A549 (cell line): Measurements from ENCODE around the gene OLIG2. TPM values are rescaled to one million over a fixed set of nuclear protein-coding genes. Genes with fewer than 3 reads are reported as not detected.

Experiments used
- ATAC-seq, 2 experiments: fragments of 200-7000 bp in 1 of 2; fragments of >200 bp in 1 of 2; cut with Nextera tagmentation in 1 of 2; cut with Tn5 transposase in 1 of 2; 3 replicates each; pipeline versions ENCODE4 v1.8.0 to v1.9.1; 2018 to 2020; ENCODE audit warnings: mild to moderate bottlenecking in 1 of 2, moderate library complexity in 1 of 2
- CTCF ChIA-PET: fragments of 300-600 bp; sonication (Branson Sonifier 250); formaldehyde crosslinking; extraction: SDS; loops from one replicate; lab custom pipeline; 2021; ENCODE audit warnings: antibody characterized with exemption, inconsistent platforms; lab: Yijun Ruan, JAX
- POLR2A ChIA-PET: fragments of 350-600 bp; formaldehyde crosslinking; extraction: SDS; loops from one replicate; lab custom pipeline; 2021; ENCODE audit warnings: antibody characterized with exemption, inconsistent platforms; lab: Yijun Ruan, JAX
- DNase-seq, 2 experiments: peaks; one replicate each; pipeline versions ENCODE4 v3.0.0 to v3.0.0-alpha.2; 2011 to 2016; ENCODE audit warnings: low read depth in 1 of 2, low spot score in 1 of 2
- FAIRE-seq: peaks from 2 replicates; lab custom pipeline; 2011; peaks lifted over from hg19 to GRCh38; lab: Jason Lieb, UNC
- H3K27ac ChIP-seq, 2 experiments: fragments of >200 bp; sonication (Bioruptor Twin); formaldehyde crosslinking; 3 replicates each; pipeline ENCODE4 v1.5.1; 2016 to 2017
- H3K4me1 ChIP-seq: fragments of >200 bp; sonication (Bioruptor Twin); formaldehyde crosslinking; 3 replicates; pipeline ENCODE4 v1.6.1; 2016
- H3K4me2 ChIP-seq: fragments of >200 bp; sonication (Bioruptor Twin); formaldehyde crosslinking; 3 replicates; pipeline ENCODE4 v1.6.1; 2016
- H3K4me3 ChIP-seq: fragments of >200 bp; sonication (Bioruptor Twin); formaldehyde crosslinking; 3 replicates; pipeline ENCODE4 v1.5.1; 2016
- H3K9me3 ChIP-seq: fragments of >200 bp; sonication (Bioruptor Twin); formaldehyde crosslinking; 3 replicates; pipeline ENCODE4 v1.6.1; 2016
- CBX2 ChIP-seq: fragments of 200-600 bp; sonication (generic); IDR thresholded peaks from 2 replicates; pipeline ENCODE4 v1.6.1; 2016; ENCODE audit warnings: low read depth, mild to moderate bottlenecking, borderline replicate concordance
- CBX8 ChIP-seq: fragments of 200-600 bp; sonication (generic); IDR thresholded peaks from 2 replicates; pipeline ENCODE4 v1.6.1; 2016
- CHD2 ChIP-seq: fragments of 150-350 bp; IDR thresholded peaks from 2 replicates; pipeline ENCODE4 v1.6.1; 2014; ENCODE audit warnings: low read length; ENCODE audit not compliant: partially characterized antibody
- E2F6 ChIP-seq: IDR thresholded peaks from 2 replicates; pipeline ENCODE4 v1.6.1; 2012; ENCODE audit warnings: low read depth, borderline replicate concordance
- EHF ChIP-seq: fragments of 250-450 bp; sonication (Bioruptor Pico); IDR thresholded peaks from 2 replicates; pipeline ENCODE4 v1.5.0; 2020; ENCODE audit warnings: mild to moderate bottlenecking
- EP300 ChIP-seq, 2 experiments: fragments of >200 bp; sonication (Bioruptor Twin); formaldehyde crosslinking; IDR thresholded peaks; 2 replicates in 1 of 2; 3 replicates in 1 of 2; pipeline ENCODE4 v1.6.1; 2016 to 2017
- ESRRA ChIP-seq: fragments of 150-350 bp; IDR thresholded peaks from 2 replicates; pipeline ENCODE4 v1.6.1; 2014; ENCODE audit warnings: mild to moderate bottlenecking, low read length, borderline replicate concordance
- FOSB ChIP-seq: fragments of 250-450 bp; sonication (Bioruptor Pico); IDR thresholded peaks from 2 replicates; pipeline ENCODE4 v1.5.0; 2020; ENCODE audit warnings: mild to moderate bottlenecking, moderate library complexity
- FOXS1 ChIP-seq: fragments of 250-450 bp; sonication (Bioruptor Pico); IDR thresholded peaks from 2 replicates; pipeline ENCODE4 v1.5.0; 2020; ENCODE audit warnings: mild to moderate bottlenecking, moderate library complexity
- GATA3 ChIP-seq: IDR thresholded peaks from 2 replicates; pipeline ENCODE4 v1.6.1; 2012; ENCODE audit warnings: borderline replicate concordance
- HES2 ChIP-seq: fragments of >200 bp; sonication (Bioruptor Twin); formaldehyde crosslinking; IDR thresholded peaks from 2 replicates; pipeline ENCODE4 v1.6.1; 2016
- HOXB13 ChIP-seq: fragments of 250-450 bp; sonication (Bioruptor Pico); IDR thresholded peaks from 2 replicates; pipeline ENCODE4 v1.5.0; 2020; ENCODE audit warnings: low read depth, mild to moderate bottlenecking, moderate library complexity
- HOXB5 ChIP-seq: fragments of 250-450 bp; sonication (Bioruptor Pico); IDR thresholded peaks from 2 replicates; pipeline ENCODE4 v1.5.0; 2020; ENCODE audit warnings: mild to moderate bottlenecking, moderate library complexity
- JUN ChIP-seq, 2 experiments: fragments of >200 bp; sonication (Bioruptor Twin); formaldehyde crosslinking; IDR thresholded peaks; 2 replicates in 1 of 2; 3 replicates in 1 of 2; pipeline ENCODE4 v1.6.1; 2016 to 2017
- JUNB ChIP-seq: fragments of >200 bp; sonication (Bioruptor Twin); formaldehyde crosslinking; IDR thresholded peaks from 2 replicates; pipeline ENCODE4 v1.6.1; 2016
- KDM1A ChIP-seq: fragments of 200-600 bp; sonication (generic); IDR thresholded peaks from 2 replicates; pipeline ENCODE4 v1.6.1; 2016; ENCODE audit warnings: low read depth, mild to moderate bottlenecking
- KDM5A ChIP-seq: fragments of 200-600 bp; sonication (generic); IDR thresholded peaks from 2 replicates; pipeline ENCODE4 v1.6.1; 2016; ENCODE audit warnings: antibody characterized with exemption, mild to moderate bottlenecking
- NFE2L2 ChIP-seq: fragments of 150-350 bp; conservative IDR thresholded peaks from 2 replicates; pipeline ENCODE4 v1.6.1; 2014; ENCODE audit warnings: low read length
- NR3C1 ChIP-seq: fragments of >200 bp; sonication (Bioruptor Twin); formaldehyde crosslinking; IDR thresholded peaks from 3 replicates; pipeline ENCODE4 v1.6.1; 2017
- PHF8 ChIP-seq: fragments of 200-600 bp; sonication (generic); IDR thresholded peaks from 2 replicates; pipeline ENCODE4 v1.6.1; 2016; ENCODE audit warnings: low read depth, mild to moderate bottlenecking, antibody characterized with exemption, moderate library complexity, borderline replicate concordance
- POLR2A ChIP-seq: IDR thresholded peaks from 2 replicates; pipeline ENCODE4 v1.6.1; 2012; ENCODE audit warnings: mild to moderate bottlenecking, low read length
- RAD21 ChIP-seq, 2 experiments: fragments of >200 bp in 1 of 2; sonication (Bioruptor Twin) in 1 of 2; formaldehyde crosslinking in 1 of 2; IDR thresholded peaks in 1 of 2; conservative IDR thresholded peaks in 1 of 2; 2 replicates in 1 of 2; 3 replicates in 1 of 2; pipeline ENCODE4 v1.6.1; 2012 to 2018; ENCODE audit warnings: inconsistent platforms in 1 of 2
- RARB ChIP-seq: fragments of 250-450 bp; sonication (Bioruptor Pico); IDR thresholded peaks from 2 replicates; pipeline ENCODE4 v1.8.0; 2021; ENCODE audit warnings: mild to moderate bottlenecking, moderate library complexity
- RCOR1 ChIP-seq: fragments of 150-350 bp; IDR thresholded peaks from 2 replicates; pipeline ENCODE4 v1.6.1; 2014; ENCODE audit warnings: antibody characterized with exemption, low read length, low read depth
- RFX5 ChIP-seq: fragments of 450-650 bp; IDR thresholded peaks from 2 replicates; pipeline ENCODE4 v1.7.1; 2014; ENCODE audit warnings: antibody characterized with exemption, mild to moderate bottlenecking, moderate library complexity
- RNF2 ChIP-seq: fragments of 200-600 bp; sonication (generic); IDR thresholded peaks from 2 replicates; pipeline ENCODE4 v1.6.1; 2016; ENCODE audit warnings: low read depth, mild to moderate bottlenecking, antibody characterized with exemption, moderate library complexity, borderline replicate concordance
- SMC3 ChIP-seq: fragments of >200 bp; sonication (Bioruptor Twin); formaldehyde crosslinking; IDR thresholded peaks from 3 replicates; pipeline ENCODE4 v1.6.1; 2018; ENCODE audit warnings: inconsistent platforms
- TFCP2L1 ChIP-seq: fragments of 250-450 bp; sonication (Bioruptor Pico); IDR thresholded peaks from 2 replicates; pipeline ENCODE4 v1.5.0; 2021; ENCODE audit warnings: mild to moderate bottlenecking
- TP53 ChIP-seq: fragments of 250-450 bp; sonication (Bioruptor Pico); IDR thresholded peaks from 2 replicates; pipeline ENCODE4 v1.5.0; 2021; ENCODE audit warnings: mild to moderate bottlenecking, moderate library complexity
- USF2 ChIP-seq: fragments of 450-650 bp; IDR thresholded peaks from 2 replicates; pipeline ENCODE4 v1.6.1; 2014; ENCODE audit warnings: antibody characterized with exemption
- ZFP36 ChIP-seq: fragments of 450-650 bp; IDR thresholded peaks from 2 replicates; pipeline ENCODE4 v1.6.1; 2014; ENCODE audit warnings: borderline replicate concordance; ENCODE audit not compliant: partially characterized antibody
- ZSCAN20 ChIP-seq: fragments of 250-450 bp; sonication (Bioruptor Pico); IDR thresholded peaks from 2 replicates; pipeline ENCODE4 v1.8.0; 2022; ENCODE audit warnings: mild to moderate bottlenecking, moderate library complexity
- WGBS: methylation state at CpG from one replicate; pipeline ENCODE4 v1.1.6; 2017; ENCODE audit errors: missing lambda C conversion rate; 5-methylcytosine and 5-hydroxymethylcytosine counted together
- polyA plus RNA-seq, 4 experiments: library from polyadenylated mRNA; depleted of rRNA in 3 of 4; stranded (reverse); fragments of >200 nt; fragmentation: RNase III in 1 of 4; extraction: RNeasy Plus Mini Kit Qiagen cat#74134 plus additional on column Dnase treatment in 1 of 4; gene quantifications; 2 replicates in 3 of 4; 3 replicates in 1 of 4; pipeline ENCODE4 v1.2.3, GENCODE V29; 2011 to 2017
- TF ChIP-seq, protein P1 (sequence below): IDR thresholded peaks from 2 replicates; pipeline ENCODE4 v1.6.1; 2012
- TF ChIP-seq, protein P2 (sequence below): fragments of >200 bp; sonication (Bioruptor Twin); formaldehyde crosslinking; IDR thresholded peaks from 3 replicates; pipeline ENCODE4 v1.5.1; 2016

The OLIG2 gene
- polyA plus RNA-seq, 2 of the 4 experiments (the other 2 are of a cell fraction) = not detected

DNA sequence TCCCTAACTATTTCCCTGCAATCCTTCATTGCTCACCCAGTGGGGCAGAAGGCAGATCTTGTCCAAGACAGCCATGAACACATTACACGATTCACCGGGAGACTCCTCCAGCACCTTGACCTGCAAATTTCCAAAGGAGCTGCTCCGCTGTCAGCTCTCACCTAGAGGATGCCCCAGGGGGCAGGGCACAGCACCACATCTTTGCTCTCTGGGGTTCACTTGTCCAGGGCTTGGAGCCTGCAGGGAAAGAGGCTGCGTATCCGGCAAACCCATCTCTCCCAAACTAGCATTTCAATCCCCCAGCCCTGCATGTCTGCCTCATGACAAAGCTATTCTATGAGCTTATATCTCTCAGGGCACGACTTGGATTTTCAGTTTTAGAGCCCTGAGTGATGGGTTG, 35.1 kb upstream of the OLIG2 start:
- DNase-seq (no peak), FAIRE-seq (no peak), ATAC-seq (no peak)
- ChIA-PET CTCF (interaction anchor here (0.9 to 3.6 kb wide), 6 partner anchors 14 to 209 kb away, joined by 4 to 27 read pairs (median 4); no protein-coding TSS in a partner anchor), POLR2A (no interaction called here)
- H3K27ac ChIP-seq = no peak overlapping the region
- H3K9me3 ChIP-seq = no peaks in the 10 kb centered on the region
- no peak overlapping the region for H3K4me2 ChIP-seq
- H3K4me3 ChIP-seq = no peak overlapping the region
- no peaks in the 10 kb centered on the region for H3K4me1 ChIP-seq
- no peak for TF ChIP-seq E2F6
- TF ChIP-seq HES2 = no peak
- TF ChIP-seq RFX5 = no peak
- TF ChIP-seq PHF8 = no peak
- TF ChIP-seq KDM1A = no peak
- no peak for TF ChIP-seq HOXB13
- TF ChIP-seq ZFP36 = no peak
- TF ChIP-seq GATA3 = no peak
- no peak for TF ChIP-seq CHD2
- no peak for TF ChIP-seq RAD21 (conservative IDR thresholded peaks at IDR 0.05 in 1 of 2, IDR thresholded peaks at IDR 0.05 in 1 of 2)
- no peak for TF ChIP-seq EHF (CRISPR knock-in tag)
- TF ChIP-seq RARB (CRISPR knock-in tag) = no peak
- WGBS = 27% methylated on average over 6 of the region's 6 CpGs

- CTCF ChIA-PET = interaction anchor here (1.1 to 3.6 kb wide), 5 partner anchors 13 to 206 kb away, joined by 4 to 27 read pairs (median 4); no protein-coding TSS in a partner anchor
Observed at GRCh38 chr21:32991361-32991760, 34.4 kb upstream of the OLIG2 start.

DNA sequence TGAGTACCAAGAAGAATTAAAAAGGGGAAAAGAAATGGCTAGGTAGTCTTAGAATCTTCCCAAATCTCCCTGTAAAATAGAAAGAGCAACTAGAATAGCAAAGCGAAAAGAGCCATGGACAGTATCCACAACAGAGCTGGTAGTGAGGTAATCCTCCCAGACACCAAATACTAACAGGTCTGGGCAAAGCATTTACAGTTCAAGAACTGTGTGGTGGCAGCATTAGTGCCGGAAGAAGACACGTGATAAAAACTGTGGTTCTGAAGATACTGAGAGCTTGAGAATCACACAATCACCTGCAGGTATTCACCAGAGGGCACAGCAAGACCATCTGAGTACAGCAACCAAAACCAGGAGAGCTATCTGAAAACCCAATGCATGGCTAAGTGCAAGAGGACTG, 31.8 kb upstream of the OLIG2 start:
- H3K9me3 ChIP-seq = no peaks in the 10 kb centered on the region
- TF ChIP-seq RCOR1 (no peak), FOXS1 (CRISPR knock-in tag) (no peak), CBX2 (no peak), HOXB5 (CRISPR knock-in tag) (no peak), RNF2 (no peak), GATA3 (no peak), JUN (IDR thresholded peaks at IDR 0.05) (no peak), TFCP2L1 (CRISPR knock-in tag) (no peak), CBX8 (no peak), RFX5 (no peak), RAD21 (conservative IDR thresholded peaks at IDR 0.05 in 1 of 2, IDR thresholded peaks at IDR 0.05 in 1 of 2) (no peak)
- TF ChIP-seq, protein P1, sequence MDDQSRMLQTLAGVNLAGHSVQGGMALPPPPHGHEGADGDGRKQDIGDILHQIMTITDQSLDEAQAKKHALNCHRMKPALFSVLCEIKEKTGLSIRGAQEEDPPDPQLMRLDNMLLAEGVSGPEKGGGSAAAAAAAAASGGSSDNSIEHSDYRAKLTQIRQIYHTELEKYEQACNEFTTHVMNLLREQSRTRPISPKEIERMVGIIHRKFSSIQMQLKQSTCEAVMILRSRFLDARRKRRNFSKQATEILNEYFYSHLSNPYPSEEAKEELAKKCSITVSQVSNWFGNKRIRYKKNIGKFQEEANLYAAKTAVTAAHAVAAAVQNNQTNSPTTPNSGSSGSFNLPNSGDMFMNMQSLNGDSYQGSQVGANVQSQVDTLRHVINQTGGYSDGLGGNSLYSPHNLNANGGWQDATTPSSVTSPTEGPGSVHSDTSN = no peak
- TF ChIP-seq, protein P2, sequence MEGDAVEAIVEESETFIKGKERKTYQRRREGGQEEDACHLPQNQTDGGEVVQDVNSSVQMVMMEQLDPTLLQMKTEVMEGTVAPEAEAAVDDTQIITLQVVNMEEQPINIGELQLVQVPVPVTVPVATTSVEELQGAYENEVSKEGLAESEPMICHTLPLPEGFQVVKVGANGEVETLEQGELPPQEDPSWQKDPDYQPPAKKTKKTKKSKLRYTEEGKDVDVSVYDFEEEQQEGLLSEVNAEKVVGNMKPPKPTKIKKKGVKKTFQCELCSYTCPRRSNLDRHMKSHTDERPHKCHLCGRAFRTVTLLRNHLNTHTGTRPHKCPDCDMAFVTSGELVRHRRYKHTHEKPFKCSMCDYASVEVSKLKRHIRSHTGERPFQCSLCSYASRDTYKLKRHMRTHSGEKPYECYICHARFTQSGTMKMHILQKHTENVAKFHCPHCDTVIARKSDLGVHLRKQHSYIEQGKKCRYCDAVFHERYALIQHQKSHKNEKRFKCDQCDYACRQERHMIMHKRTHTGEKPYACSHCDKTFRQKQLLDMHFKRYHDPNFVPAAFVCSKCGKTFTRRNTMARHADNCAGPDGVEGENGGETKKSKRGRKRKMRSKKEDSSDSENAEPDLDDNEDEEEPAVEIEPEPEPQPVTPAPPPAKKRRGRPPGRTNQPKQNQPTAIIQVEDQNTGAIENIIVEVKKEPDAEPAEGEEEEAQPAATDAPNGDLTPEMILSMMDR = no peak
- TF ChIP-seq, all 56 proteins: peak for 0
- DNase-seq = no peak
- CTCF ChIA-PET = interaction anchor here (0.7 to 3.3 kb wide), 24 partner anchors 11 to 368 kb away, joined by 3 to 51 read pairs (median 4); partner anchors contain the start of gene OLIG2
- WGBS = 13% methylated on average over 3 of the region's 3 CpGs
- Histone ChIP-seq H3K4me2 (no peak overlapping the region), H3K4me3 (no peak overlapping the region), H3K27ac (no peak overlapping the region), H3K4me1 (no peaks in the 10 kb centered on the region)
- FAIRE-seq = no peak
- no peak for ATAC-seq
- POLR2A ChIA-PET = interaction anchor here (0.8 kb wide), 1 partner anchor 133 kb away, joined by 3 read pairs; no protein-coding TSS in a partner anchor

More at GRCh38 chr21:32991361-32991760, 34.4 kb upstream of the OLIG2 start:
- ATAC-seq = no peak
- TF ChIP-seq SMC3 = no peak
- TF ChIP-seq ZSCAN20 (CRISPR knock-in tag) = no peak
- TF ChIP-seq TP53 (CRISPR knock-in tag) = no peak
- no peak for TF ChIP-seq NFE2L2
- no peak for TF ChIP-seq HOXB5 (CRISPR knock-in tag)
- no peak for TF ChIP-seq POLR2A
- TF ChIP-seq RARB (CRISPR knock-in tag) = no peak
- no peak for TF ChIP-seq ESRRA
- TF ChIP-seq FOSB (CRISPR knock-in tag) = no peak
- no peak for TF ChIP-seq JUNB
- TF ChIP-seq RAD21 (conservative IDR thresholded peaks at IDR 0.05 in 1 of 2, IDR thresholded peaks at IDR 0.05 in 1 of 2) = no peak
- TF ChIP-seq NR3C1 = no peak
- no peak for TF ChIP-seq E2F6
- no peak for TF ChIP-seq GATA3
- no peak for TF ChIP-seq USF2
- no peak for TF ChIP-seq KDM5A
- no peak for TF ChIP-seq RFX5
- TF ChIP-seq EP300 (IDR thresholded peaks at IDR 0.05) = no peak
- Histone ChIP-seq H3K4me3 (no peak overlapping the region), H3K9me3 (no peaks in the 10 kb centered on the region), H3K4me2 (no peak overlapping the region), H3K27ac (no peak overlapping the region), H3K4me1 (no peaks in the 10 kb centered on the region)
- POLR2A ChIA-PET = no interaction called here
- DNase-seq = no peak
- no peak for FAIRE-seq
- 3% methylated on average over 8 of the region's 8 CpGs for WGBS
